Inflammatory macrophage treated with lipopolysaccharide for 4 hours (primary cell): Measurements from ENCODE around the gene PDK1.

Experiments used
- DNase-seq: peaks from one replicate; pipeline ENCODE4 v3.0.0-alpha.2; 2020

The PDK1 gene

DNA sequence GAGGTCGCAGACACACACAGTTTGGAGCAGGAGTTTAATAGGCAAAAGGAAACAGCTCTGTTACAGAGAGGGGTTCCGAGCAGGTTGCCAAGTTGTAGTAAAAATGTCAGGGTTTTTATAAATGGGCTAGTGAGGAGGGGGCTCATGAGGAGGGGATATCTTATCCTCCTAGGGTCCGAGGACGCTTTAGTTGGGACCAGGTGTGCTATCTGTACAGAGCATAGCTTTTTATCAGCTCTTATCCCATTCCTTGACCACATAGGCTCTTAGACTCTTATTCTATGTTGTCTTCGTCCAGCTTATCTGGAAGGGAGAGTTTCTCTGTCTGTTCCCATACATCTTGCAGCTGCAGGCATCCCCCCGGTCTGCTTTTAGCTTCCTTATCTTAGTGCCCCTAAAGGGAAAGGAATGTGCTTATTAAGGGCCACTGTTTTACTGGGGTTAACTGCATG, 44.7 kb downstream of the PDK1 start:
- no peak for DNase-seq

DNA sequence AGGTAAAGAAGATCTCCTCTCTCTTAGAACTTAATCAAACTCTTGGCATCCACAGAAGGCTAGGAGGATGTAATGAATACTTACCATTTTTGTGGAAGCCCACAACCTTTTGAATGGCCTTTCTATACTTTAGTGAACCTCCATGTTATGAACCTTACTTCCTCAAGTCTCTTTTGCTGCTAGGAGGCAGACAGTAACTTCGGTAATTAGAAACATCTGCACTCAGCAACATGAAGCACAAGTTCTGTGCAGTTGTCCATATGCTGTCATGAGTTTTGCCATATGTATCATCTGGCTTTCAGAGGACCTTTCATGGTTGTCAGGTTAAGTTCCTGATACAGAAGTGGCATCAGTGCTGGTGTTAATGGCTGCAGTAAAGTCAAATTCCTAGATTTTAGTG, 50.4 kb downstream of the PDK1 start:
- DNase-seq, result no peak

DNA sequence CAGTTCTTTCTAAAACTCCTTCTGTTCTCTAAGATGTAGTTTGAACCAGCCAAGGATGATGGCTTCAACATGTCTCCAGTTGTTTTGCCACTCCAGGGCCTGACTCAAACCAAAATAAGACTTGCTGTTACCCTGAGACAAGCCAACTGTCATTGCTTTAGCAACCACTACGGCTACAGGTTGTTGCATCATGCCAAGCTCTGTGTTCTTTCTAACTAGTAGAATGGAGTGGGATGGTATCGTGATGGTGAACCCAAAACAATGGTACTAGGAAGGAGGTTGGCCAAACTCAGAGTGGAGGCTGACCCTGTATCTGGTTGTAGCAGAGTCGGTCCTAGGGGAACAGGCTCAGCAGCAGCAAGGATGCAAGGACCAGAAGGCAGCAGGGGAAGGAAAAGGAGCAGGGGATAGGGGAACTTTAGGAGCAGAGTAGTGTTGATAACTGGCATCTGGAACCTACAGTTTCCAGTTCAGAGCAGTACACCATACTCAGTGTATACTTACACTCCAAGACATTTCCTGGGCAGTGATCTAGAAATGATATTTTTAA, 51.6 kb downstream of the PDK1 start:
- no peak for DNase-seq

DNA sequence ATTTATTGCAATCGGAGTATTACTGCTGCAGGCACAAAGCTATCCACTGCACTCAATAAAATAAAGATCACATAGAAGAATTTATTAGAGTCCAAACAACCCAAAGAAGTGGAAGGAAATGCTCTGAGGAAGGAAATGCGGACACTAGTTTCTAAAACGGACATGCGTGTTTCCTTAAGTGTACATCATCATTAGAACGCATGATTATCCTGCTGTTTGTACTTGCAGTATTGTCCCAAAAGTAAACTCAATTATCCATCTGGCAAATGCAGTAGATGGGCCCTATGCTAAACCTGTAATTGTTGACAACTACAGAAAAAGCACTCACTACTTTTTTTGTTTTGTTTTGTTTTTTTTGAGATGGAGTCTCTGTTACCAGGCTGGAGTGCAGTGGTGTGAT, 53.6 kb downstream of the PDK1 start:
- DNase-seq, result no peak

DNA sequence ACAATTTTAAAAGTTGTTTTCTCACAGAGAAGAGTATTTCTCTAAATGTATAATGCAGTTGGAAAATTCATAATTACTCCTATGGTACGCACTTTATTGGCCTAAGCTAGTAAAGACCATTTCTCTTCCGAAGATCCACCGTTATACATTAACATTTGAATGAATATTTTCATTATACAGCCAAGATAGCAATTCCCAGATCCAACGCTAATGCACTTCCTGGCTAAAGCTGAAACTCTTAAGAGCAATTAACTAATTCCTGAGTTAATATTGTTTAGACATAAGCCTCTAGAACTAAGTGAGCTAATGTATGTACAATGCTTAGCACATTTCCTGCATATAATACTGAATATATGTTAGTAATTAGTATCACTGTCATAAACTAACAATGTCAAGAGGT, 56.2 kb downstream of the PDK1 start:
- DNase-seq, result no peak

DNA sequence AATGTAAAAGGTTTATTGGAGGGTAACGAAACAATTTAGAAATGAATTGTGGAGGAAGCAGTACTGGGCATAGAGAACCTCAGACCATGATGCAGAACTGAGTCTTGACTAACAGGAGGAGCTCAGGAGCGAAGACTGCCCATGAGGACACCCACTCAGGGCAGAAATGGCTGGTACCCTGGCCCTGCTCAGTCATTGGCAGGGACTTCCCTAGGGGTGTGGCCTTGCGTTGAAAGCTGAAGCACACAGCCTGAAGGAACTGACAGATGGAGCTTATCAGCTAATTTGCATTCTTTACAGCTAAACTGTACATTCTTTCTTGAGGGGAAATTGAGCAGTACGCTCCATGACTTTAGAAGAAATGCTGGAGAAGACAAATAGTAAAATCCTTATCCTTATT, 57.1 kb downstream of the PDK1 start:
- DNase-seq, result no peak

DNA sequence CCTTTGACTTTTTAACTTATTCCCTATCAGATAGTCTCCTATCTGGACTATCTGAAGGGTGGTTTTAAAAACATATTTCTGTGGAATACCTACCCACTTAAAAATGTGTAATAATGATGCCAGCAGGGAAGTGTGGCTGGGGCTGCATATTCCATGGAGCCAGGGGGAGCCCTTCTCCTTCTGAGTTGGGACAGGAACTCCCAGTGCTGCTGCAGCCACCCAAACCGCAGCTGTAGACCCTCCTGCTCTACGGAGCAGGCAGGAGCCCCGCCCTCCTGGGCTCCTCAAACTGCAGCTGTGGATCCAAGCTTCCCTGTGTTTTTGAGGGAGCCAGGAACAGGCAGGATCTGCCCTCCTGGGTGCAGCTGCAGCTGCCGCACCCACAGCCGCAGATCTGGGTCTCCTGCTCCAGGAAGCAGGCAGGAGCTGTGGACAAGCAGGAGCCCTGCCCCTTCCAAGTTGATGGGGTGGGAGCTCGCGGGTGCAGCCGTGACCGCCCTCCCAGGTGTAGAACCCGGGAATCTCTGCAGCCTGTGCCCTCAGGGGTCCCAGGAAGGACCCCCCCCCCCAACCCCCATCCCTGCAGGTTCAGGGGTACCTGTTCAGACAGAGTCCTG, 57.8 kb downstream of the PDK1 start:
- no peak for DNase-seq

DNA sequence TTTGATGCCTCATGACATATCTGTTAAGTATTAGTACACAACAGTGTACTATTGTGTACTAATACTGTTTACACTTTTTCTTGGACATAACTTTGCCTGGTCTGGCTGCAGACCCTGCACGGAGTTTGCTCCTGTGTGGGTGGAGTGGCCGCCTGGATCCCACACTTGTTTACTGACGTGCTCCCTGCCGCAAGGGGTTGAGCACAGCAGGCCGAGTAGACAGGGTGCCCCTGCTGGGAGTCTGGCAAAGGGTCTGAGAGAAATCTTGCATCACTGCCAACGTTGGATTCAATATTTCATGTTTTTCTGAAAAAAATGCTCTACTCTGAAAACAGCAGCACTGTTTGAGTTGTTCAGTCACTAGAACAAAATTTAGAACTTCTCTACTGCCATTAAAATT, 59.0 kb downstream of the PDK1 start:
- DNase-seq, result no peak

DNA sequence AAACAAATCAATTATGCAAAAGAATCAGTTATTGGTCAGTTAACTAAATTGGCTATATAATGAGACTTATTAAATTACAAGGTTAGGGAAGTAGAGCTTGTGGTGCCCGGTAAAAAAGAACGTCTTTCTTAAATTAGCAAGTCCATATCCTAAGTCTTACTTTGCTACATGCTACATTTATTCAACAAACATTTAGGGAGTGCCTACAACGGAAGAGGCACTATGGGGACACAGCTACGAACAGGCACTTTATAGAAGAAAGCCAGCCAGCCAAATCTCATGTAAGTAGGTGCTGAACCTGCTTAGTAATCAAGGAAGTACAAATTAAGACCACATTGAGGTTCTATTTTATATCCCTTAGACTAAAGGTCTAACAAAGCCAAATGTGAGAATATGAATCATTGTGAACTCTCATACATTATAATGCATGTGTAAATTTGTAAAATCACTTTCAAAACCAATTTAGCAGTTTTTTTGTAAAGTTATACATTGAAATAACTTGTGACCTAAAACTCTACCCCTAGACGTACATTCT, 59.9 kb downstream of the PDK1 start:
- DNase-seq, result no peak

DNA sequence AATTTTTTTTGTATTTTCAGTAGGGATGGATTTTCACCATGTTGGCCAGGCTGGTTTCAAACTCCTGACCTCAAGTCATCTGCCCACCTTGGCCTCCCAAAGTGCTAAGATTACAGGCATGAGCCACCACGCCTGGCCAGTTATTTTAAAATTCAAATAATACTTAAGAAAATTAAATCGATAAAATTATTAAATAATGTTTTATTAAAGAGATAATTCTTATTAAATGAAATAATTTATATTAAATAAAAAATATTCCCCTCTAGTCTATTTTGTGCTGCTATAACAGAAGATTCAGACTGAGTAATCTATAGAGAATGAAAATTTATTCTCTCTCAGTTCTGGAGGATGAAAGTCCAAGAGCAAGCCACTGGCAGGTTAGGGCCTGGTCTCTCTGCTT, 61.2 kb downstream of the PDK1 start:
- no peak for DNase-seq

DNA sequence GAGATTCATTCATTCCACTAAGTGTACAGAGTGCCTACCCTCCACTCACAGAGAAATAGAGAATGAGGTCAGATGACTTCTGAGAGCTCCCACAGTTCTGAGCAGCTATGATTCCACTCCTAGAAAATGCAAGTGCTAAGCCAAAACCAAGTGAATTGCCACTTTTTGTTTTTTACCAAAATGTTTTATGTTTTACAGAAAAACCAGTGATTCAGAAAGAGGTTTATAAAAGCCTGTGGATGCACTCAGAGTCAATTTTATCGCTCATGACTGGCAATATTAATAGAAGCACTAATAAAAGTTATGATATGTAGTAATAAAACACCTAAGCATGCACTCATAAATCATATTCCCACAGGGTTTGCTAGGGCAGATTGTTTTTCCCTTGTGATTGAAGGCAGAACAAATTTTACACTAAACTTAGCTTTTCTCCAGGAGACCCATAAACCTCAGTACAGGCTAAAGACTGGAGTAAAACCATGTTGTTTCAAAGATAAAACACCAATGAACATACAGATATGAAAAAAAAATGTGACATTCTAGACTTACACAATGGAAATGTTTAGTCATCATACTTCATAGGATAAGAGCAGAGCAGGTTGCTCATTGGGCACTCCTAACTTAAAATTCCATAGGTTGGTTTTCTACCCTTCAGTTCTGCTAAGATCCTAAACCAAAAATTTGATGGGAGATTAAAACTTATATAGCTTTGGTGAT, 67.5 kb downstream of the PDK1 start:
- DNase-seq, result no peak

DNA sequence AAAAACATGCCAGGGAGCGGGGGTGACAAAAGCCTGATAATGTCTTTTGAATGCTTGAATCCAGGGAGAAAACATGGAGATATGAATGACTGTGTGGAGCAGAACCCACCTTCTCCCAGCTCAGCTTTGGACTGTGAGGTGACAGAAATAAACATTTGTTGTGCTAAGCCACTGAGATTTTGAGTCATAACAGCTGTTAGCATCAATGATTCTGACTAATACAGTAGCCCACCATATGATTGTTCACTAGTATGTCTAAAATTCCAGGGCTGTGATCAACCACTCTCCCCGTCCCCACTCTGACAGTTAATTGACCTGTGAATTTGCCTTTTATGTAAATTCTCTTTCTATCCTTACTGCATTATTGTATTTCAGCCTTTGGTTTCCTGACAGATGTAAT, 69.1 kb downstream of the PDK1 start:
- DNase-seq, result no peak

DNA sequence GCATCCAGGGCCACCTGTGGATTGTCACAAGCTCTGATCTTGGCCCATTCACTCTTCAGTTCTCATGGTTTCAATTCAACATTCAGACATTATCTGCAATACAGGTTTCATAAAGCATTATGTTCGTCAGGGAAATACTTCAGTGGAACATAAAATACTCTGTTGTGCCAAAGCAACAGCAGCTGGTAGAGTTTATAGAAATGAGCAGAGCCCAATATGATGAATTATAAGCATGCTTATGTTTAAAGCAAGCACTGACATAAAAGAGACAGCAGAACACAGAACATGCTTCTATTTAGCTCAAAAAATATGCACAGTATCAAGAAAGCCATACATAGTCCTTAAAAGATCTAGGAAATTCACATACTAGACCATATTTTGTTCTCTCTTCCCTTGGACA, 71.3 kb downstream of the PDK1 start:
- DNase-seq, result no peak

DNA sequence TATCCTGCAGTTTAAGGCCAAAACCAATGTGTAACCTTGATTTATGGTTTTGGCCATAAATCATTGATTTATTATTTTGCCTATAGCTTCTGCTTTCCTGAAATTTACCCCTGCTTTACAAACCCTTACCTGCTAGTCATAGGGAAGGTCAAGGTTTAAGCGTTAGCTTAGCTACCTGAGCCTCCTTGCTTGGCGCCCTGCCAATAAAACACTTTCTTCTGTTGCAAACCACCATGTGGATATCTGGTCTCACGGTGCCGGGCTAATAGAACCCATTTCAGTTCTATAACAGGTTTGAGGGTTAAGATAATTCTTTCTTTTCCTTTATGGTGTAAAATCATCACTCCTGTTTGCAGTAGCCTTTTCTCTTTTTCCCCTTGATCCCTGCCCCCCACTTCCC, 72.2 kb downstream of the PDK1 start:
- no peak for DNase-seq

DNA sequence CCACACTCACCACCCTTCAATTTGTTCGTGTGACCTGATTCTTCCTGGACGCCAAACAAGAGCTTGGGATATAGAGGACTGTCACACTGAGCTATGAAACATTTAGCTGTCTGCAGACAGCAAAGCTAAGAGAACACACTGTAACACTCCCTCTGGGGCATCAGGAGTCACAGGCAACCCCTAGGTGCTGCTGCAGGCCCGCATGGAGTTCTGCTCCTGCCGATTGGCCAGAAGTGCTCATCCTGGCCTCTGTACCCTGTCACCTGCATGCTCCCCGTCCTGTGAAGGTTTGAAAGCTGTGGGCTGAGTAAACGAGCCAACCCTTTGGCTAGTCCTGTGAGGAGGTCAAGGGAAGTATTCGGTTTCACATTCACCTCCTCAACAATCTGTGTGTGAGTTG, 73.7 kb downstream of the PDK1 start:
- DNase-seq, result no peak

DNA sequence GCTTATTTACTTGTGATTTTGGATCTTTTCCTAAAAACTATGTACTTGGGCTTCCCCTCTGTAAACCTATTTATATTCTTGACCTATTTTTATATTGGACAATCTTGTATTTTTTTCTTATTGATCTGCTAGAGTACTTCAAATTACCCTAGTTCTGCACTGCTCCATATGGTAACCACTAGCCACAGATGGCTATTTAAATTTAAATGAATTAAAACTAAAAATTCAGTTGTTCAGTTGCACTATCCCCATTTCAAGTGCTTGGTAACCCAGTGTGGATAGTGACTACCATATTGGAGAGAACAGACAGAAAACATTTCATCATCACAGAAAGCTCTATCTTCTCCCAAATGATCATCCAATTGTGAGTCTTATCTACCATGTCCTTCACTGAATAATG, 74.3 kb downstream of the PDK1 start:
- no peak for DNase-seq

DNA sequence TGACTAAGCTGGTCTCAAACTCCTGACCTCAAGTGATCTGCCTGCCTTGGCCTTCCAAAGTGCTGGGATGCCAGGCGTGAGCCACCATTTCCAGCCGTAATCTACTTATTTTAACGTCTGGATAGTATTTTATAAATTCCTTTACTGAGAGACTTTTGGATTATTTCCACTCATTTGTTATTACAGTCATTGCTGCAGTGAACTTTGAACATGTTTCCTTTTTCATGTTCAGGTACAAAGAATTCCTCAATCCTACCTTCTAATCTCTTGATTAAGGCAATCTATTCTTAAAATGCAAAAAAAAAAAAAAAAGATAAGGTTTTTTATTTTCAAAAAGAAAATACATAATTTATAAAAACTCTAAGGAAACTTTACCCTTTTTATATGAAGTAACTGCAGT, 78.6 kb downstream of the PDK1 start:
- no peak for DNase-seq

DNA sequence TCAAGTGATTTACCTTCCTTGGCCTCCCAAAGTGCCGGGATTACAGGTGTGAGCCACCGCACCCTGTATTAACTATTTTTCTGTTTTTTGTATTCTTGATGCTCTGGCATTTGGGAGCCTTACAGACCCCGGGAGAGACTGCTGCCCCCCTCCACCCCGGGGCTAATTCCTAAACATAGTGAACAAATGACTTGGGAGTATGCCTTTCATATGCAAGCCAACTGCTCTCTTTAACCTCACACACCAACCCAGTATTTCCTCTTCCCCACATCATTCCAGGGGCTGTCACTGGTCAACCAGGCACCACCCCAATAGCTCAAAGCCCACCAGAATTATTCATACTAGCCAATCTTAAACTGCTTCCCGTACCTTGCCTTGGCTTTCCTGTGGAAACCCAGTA, 79.7 kb downstream of the PDK1 start:
- no peak for DNase-seq

DNA sequence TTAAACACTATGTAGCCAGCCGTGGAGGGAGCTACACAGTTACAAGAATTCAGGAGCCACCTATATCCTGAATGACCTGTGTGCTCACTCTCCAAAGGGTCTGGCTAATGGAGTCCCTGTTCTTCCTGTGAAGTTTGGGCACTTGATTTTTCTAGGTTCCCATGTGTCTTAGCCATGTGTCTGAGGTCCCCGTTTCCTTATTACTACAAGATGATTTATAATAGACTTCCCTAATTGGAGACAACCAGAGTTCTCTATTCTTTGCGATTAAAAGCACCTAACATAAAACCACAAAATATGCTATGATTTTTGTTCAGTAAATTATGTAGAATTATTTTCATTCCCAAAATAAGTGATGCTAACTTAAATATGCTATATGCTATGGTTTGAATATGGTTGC, 83.4 kb downstream of the PDK1 start:
- DNase-seq, result no peak

DNA sequence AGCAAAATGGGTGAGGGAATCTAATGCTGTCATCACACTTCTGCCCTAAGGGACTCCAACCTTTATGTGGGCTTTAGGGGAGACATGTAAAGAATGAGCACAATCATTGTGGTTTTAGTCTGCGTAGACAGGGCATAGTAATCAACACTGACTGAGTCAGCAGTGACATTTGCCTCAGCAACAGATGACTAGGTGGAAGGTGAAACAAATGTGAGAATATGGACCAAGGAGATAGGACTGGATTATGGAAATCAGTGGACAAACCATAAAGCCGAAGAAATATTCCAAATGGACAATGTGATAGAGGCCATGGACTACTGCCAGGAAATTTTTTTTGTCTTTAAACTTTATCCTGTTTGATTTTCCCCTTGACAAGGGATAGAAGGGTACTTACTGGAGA, 83.9 kb downstream of the PDK1 start:
- peak; percentile 10 for DNase-seq

DNA sequence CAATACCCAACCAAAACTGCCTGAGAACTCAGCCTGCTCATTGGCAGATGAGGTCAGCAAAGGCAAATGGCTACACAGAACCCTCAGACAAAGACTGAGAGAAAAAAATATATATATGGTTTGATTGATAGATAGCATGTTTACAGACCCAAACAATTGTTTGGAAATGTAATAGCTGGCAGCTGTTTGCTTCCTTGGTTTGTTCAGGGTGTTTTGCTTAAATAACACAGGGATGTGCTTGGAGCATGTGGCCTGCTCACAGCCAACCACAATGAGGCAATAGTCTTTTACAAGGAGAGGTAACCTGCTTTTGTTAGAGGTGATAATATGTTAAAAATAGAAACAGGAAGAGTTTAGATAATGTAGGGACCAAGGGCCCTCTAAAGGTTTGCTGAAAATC, 84.5 kb downstream of the PDK1 start:
- no peak for DNase-seq

DNA sequence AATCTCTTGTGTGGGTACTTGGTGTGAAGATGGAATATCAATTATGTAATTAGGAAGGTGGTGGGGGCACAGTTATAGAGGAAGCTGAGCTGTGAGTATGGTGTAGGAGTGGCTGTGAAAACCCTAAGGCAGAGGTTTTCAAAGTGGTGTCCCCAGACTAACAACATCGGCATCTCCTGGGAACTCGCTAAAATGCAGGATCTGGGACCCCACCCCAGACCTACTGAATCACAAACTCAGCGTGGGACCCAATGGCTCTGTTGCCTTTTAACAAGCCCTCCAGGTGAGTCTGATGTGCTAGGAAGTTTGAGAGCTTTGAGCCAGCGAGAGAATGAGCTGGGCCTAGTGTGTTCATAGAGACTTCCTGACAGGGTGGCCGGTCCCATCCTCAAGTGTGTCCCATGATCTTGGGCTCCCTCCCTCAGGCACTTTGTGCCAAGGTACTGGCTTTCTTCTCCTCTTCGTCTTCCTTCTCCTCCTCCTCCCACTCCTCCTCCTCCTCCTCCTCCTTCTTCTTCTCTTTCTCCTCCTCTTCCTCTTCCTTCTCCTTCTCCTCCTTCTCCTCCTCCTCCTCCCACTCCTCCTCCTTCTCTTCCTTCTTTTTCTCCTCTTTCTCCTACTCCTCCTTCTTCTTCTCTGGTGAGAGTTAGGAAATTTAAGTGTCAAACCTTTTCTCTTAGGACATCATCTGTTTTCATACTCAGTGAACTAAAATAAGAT, 86.6 kb downstream of the PDK1 start:
- DNase-seq, result no peak

DNA sequence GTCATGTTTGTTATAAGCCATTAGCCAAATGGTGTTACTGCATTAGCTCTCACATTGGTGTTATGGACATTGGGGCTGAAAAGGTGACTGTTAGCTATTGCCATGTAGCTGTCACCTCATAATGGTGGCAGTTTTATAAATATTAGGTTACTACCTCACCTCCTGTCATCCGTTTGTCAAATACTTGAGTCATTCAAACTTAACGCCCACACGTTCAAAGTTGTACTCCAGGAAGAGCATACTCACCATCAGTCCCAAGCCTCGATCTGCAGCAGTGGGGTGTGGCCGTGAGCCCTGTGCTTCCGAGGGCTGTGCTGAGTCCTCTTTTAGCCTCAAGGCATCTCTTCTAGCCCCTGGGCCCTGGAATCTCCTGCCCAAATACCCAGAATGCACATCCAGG, 87.3 kb downstream of the PDK1 start:
- DNase-seq, result no peak

DNA sequence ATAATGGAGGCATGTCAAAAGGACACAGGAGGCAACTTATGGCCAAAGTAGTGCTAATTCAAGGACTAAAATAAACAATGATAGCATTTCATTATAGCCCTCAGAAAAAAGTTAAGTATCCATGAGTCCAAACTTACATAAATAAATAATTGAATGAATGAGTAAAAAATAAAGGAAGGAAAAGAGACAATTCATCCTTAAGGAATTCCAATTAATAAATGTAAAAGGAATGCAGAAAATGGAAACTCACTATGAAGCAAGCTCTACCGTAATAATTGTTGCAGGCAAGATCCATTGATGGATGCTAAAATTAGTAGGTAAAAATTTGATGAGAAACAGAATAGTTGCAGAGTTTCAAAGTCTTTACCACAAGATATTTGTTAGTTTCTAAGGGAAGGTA, 91.5 kb downstream of the PDK1 start:
- no peak for DNase-seq
